CD14-positive monocyte (primary cell): ENCODE results near the gene IGFBP1. TPM values are rescaled to one million over a fixed set of nuclear protein-coding genes. Genes with fewer than 3 reads are reported as not detected.

Experiments
- DNase-seq, 3 donors: peaks; one replicate each; pipeline ENCODE4 v3.0.0-alpha.2; 2011 to 2022
- H2AFZ ChIP-seq: 2 replicates; pipeline ENCODE4 v1.6.0; 2012; ENCODE audit warnings: mild to moderate bottlenecking, low read depth, low read length, inconsistent platforms; ENCODE audit not compliant: insufficient read depth, poor library complexity, severe bottlenecking
- H3K27ac ChIP-seq, 2 donors: 1 replicate in 1 of 2; 2 replicates in 1 of 2; pipeline ENCODE4 v1.5.1; 2012 to 2013; ENCODE audit warnings: low read length in 2 of 2, control low read depth in 1 of 2, inconsistent platforms in 1 of 2, low read depth in 1 of 2, mild to moderate bottlenecking in 1 of 2
- H3K27me3 ChIP-seq, 2 donors: one replicate each; pipeline versions ENCODE4 v1.6.0 to v1.6.1; 2011 to 2013; ENCODE audit warnings: low read length in 2 of 2; ENCODE audit not compliant: control insufficient read depth in 2 of 2, insufficient read depth in 2 of 2
- H3K36me3 ChIP-seq, 2 donors: replicated peaks in 1 of 2; 1 replicate in 1 of 2; 2 replicates in 1 of 2; pipeline versions ENCODE4 v1.5.1 to v1.6.1; 2012 to 2013; ENCODE audit warnings: low read length in 2 of 2, control low read depth in 1 of 2, inconsistent platforms in 1 of 2, mild to moderate bottlenecking in 1 of 2; ENCODE audit not compliant: insufficient read depth in 2 of 2, control insufficient read depth in 1 of 2
- H3K4me1 ChIP-seq, 2 donors: 1 replicate in 1 of 2; 2 replicates in 1 of 2; pipeline versions ENCODE4 v1.5.1 to v1.6.1; 2012 to 2013; ENCODE audit warnings: low read length in 2 of 2, control low read depth in 1 of 2, inconsistent platforms in 1 of 2, mild to moderate bottlenecking in 1 of 2, moderate library complexity in 1 of 2; ENCODE audit not compliant: insufficient read depth in 2 of 2, control insufficient read depth in 1 of 2
- H3K4me2 ChIP-seq: replicated peaks from 2 replicates; pipeline ENCODE3; 2012; ENCODE audit warnings: low read length, moderate library complexity, mild to moderate bottlenecking; ENCODE audit not compliant: poor library complexity, severe bottlenecking; ENCODE audit errors: extremely low read depth
- H3K4me3 ChIP-seq, 3 experiments: fragments of 200-600 bp in 1 of 3; sonication (generic) in 1 of 3; replicated peaks in 1 of 3; 1 replicate in 2 of 3; 2 replicates in 1 of 3; pipeline ENCODE4 v1.5.1; 2011 to 2013; ENCODE audit warnings: low read length in 3 of 3, mild to moderate bottlenecking in 3 of 3, control low read depth in 2 of 3, low read depth in 2 of 3, inconsistent platforms in 1 of 3, moderate library complexity in 1 of 3
- H3K79me2 ChIP-seq: 2 replicates; pipeline ENCODE4 v1.6.0; 2012; ENCODE audit warnings: mild to moderate bottlenecking, control low read depth, inconsistent platforms, low read length, moderate library complexity; ENCODE audit not compliant: insufficient read depth
- H3K9ac ChIP-seq: 2 replicates; pipeline ENCODE4 v1.6.0; 2017; ENCODE audit warnings: low read length, mild to moderate bottlenecking; ENCODE audit not compliant: insufficient read depth, poor library complexity, severe bottlenecking
- H3K9me3 ChIP-seq, 2 donors: replicated peaks in 1 of 2; 1 replicate in 1 of 2; 2 replicates in 1 of 2; pipeline versions ENCODE4 v1.5.1 to v1.6.1; 2012 to 2013; ENCODE audit warnings: low read length in 2 of 2, control low read depth in 1 of 2; ENCODE audit not compliant: control insufficient read depth in 1 of 2, insufficient read depth in 1 of 2
- H4K20me1 ChIP-seq: 2 replicates; pipeline ENCODE4 v1.6.0; 2012; ENCODE audit warnings: mild to moderate bottlenecking, low read length, control low read depth, moderate library complexity; ENCODE audit not compliant: insufficient read depth
- H3K27ac Mint-ChIP-seq, 7 donors: one replicate each; pipeline ENCODE4 v1.8.0; 2020; ENCODE audit warnings: mild to moderate bottlenecking in 7 of 7, mixed read lengths in 7 of 7, moderate library complexity in 6 of 7, inconsistent platforms in 2 of 7
- H3K27me3 Mint-ChIP-seq, 3 donors: one replicate each; pipeline ENCODE4 v1.8.0; 2021 to 2022; ENCODE audit warnings: low read depth in 3 of 3, mild to moderate bottlenecking in 3 of 3, mixed read lengths in 3 of 3, moderate library complexity in 3 of 3, inconsistent platforms in 1 of 3
- H3K36me3 Mint-ChIP-seq, 2 donors: one replicate each; pipeline ENCODE4 v1.8.0; 2020; ENCODE audit warnings: mixed read lengths in 2 of 2, inconsistent platforms in 1 of 2, mild to moderate bottlenecking in 1 of 2
- H3K4me1 Mint-ChIP-seq: one replicate; pipeline ENCODE4 v1.8.0; 2020; ENCODE audit warnings: mild to moderate bottlenecking, mixed read lengths
- H3K4me3 Mint-ChIP-seq, 2 donors: one replicate each; pipeline ENCODE4 v1.8.0; 2020; ENCODE audit warnings: mild to moderate bottlenecking in 2 of 2, mixed read lengths in 2 of 2, moderate library complexity in 1 of 2
- H3K9me3 Mint-ChIP-seq, 7 donors: one replicate each; pipeline ENCODE4 v1.8.0; 2020 to 2022; ENCODE audit warnings: mixed read lengths in 7 of 7, mild to moderate bottlenecking in 6 of 7, moderate library complexity in 6 of 7, inconsistent platforms in 2 of 7
- WGBS: methylation state at CpG from one replicate; pipeline ENCODE4 v1.1.5; 2013; ENCODE audit warnings: missing lambda C conversion rate; ENCODE audit not compliant: insufficient coverage; 5-methylcytosine and 5-hydroxymethylcytosine counted together
- intact Hi-C, 2 donors: fragments of 100-400 bp; cut with micrococcal nuclease; formaldehyde crosslinking; loops; one replicate each; pipeline versions ENCODE4 v1.15.0 to v1.15.1; 2023
- polyA plus RNA-seq, 3 donors: library from polyadenylated mRNA; depleted of rRNA in 1 of 3; unstranded in 2 of 3; stranded (reverse) in 1 of 3; fragments of 300-500 nt in 2 of 3; fragments of >200 nt in 1 of 3; fragmentation: Illumina TruSeq in 2 of 3; gene quantifications; 1 replicate in 2 of 3; 2 replicates in 1 of 3; pipeline ENCODE4 v1.2.3, GENCODE V29; 2012 to 2021
- TF ChIP-seq, protein P1 (sequence below): fragments of 200-600 bp; IDR thresholded peaks from one replicate; pipeline ENCODE4 v1.8.0; 2022; ENCODE audit warnings: antibody characterized with exemption, mild to moderate bottlenecking

Gene IGFBP1
- polyA plus RNA-seq, 3 donors: not detected

DNA sequence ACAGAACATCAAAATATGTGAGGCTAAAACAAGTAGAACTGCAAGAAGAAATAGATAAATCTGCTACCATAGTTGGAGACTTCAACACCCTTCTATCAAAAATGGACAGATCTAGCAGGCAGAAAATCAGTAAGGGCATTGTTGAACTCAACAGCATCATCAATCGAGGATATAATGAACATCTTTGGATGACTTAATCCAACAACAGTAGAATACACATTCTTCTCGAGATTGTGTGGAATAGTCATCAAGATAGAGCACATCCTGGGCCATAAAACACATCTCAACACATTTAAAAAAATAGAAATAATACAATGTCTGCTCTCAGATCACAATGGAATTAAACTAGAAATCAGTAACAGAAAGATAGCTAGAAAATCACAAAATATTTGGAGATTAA, 9.9 kb downstream of the IGFBP1 start:
- no peaks in the 10 kb centered on the region for H3K79me2 ChIP-seq
- H4K20me1 ChIP-seq: no peaks in the 10 kb centered on the region
- peaks cover 4 to 12% (median 8%) of the 10 kb centered on the region in 3 donors for H3K27me3 Mint-ChIP-seq
- no peak overlapping the region for H3K9ac ChIP-seq
- H2AFZ ChIP-seq: no peak overlapping the region
- no peak overlapping the region for H3K27ac Mint-ChIP-seq
- H3K27ac ChIP-seq: no peak overlapping the region
- DNase-seq: no peak
- no peaks in the 10 kb centered on the region for H3K36me3 ChIP-seq
- H3K9me3 Mint-ChIP-seq: peaks cover 0 to 4% (median 0%) of the 10 kb centered on the region in 7 donors
- H3K4me3 Mint-ChIP-seq: no peak overlapping the region
- no peaks in the 10 kb centered on the region for H3K36me3 Mint-ChIP-seq
- no CpG with 5 or more reads among the region's 2 CpGs for WGBS
- H3K4me2 ChIP-seq: no peak overlapping the region
- TF ChIP-seq, protein P1, sequence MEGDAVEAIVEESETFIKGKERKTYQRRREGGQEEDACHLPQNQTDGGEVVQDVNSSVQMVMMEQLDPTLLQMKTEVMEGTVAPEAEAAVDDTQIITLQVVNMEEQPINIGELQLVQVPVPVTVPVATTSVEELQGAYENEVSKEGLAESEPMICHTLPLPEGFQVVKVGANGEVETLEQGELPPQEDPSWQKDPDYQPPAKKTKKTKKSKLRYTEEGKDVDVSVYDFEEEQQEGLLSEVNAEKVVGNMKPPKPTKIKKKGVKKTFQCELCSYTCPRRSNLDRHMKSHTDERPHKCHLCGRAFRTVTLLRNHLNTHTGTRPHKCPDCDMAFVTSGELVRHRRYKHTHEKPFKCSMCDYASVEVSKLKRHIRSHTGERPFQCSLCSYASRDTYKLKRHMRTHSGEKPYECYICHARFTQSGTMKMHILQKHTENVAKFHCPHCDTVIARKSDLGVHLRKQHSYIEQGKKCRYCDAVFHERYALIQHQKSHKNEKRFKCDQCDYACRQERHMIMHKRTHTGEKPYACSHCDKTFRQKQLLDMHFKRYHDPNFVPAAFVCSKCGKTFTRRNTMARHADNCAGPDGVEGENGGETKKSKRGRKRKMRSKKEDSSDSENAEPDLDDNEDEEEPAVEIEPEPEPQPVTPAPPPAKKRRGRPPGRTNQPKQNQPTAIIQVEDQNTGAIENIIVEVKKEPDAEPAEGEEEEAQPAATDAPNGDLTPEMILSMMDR: no peak
- H3K4me3 ChIP-seq: no peak overlapping the region
- H3K27me3 ChIP-seq: peaks cover 0 to 4% of the 10 kb centered on the region in 2 donors
- intact Hi-C loops: no loop called here
- peaks cover 0 to 2% of the 10 kb centered on the region in 2 donors for H3K9me3 ChIP-seq
- H3K4me1 Mint-ChIP-seq: no peaks in the 10 kb centered on the region
- H3K4me1 ChIP-seq: no peaks in the 10 kb centered on the region

DNA sequence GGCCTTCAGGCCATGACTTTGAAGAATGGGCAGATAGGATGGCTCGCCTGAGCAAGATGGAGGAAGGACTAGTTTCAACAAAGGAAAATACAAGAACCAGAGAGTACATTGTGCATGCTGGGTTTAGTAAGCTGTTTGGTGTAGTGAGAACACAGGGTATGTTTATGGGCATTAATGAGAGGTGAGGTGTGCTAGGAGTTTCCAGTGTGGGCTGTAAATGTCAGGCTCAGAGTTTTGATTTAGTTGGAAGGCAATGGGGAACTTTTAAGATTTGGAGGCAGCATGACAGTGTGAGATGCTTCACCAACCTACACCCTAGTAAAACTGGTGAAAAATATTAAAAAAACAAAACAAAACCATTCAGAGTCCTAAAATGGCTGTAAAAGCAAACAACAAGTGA, 13.3 kb downstream of the IGFBP1 start:
- Mint-ChIP-seq H3K4me1 (no peaks in the 10 kb centered on the region), H3K9me3 (peaks cover 0 to 8% (median 0%) of the 10 kb centered on the region in 7 donors), H3K36me3 (no peaks in the 10 kb centered on the region), H3K27ac (no peak overlapping the region), H3K4me3 (no peak overlapping the region), H3K27me3 (peaks cover 0 to 7% (median 0%) of the 10 kb centered on the region in 3 donors)
- TF ChIP-seq, protein P1: no peak
- H3K9ac ChIP-seq: no peak overlapping the region
- no peak overlapping the region for H3K4me3 ChIP-seq
- no peak for DNase-seq
- no peak overlapping the region for H3K4me2 ChIP-seq
- WGBS: 100% methylated on average over 1 of the region's 1 CpG
- H3K4me1 ChIP-seq: no peaks in the 10 kb centered on the region
- H3K9me3 ChIP-seq: peaks cover 0 to 4% of the 10 kb centered on the region in 2 donors
- H4K20me1 ChIP-seq: no peaks in the 10 kb centered on the region
- H3K27me3 ChIP-seq: no peaks in the 10 kb centered on the region
- intact Hi-C loops: no loop called here
- no peaks in the 10 kb centered on the region for H3K79me2 ChIP-seq
- no peaks in the 10 kb centered on the region for H3K36me3 ChIP-seq
- no peak overlapping the region for H3K27ac ChIP-seq
- no peak overlapping the region for H2AFZ ChIP-seq
